ENCODE measurements around the gene APC2. TPM values are rescaled to one million over a fixed set of nuclear protein-coding genes. Genes with fewer than 3 reads are reported as not detected.

APC2 gene
- under 1 TPM; 0.07 to 0.29 TPM for total RNA-seq

GRCh38 chr19:1449467-1450442 lies at the start of gene APC2:
Gene APC2, plus strand, starts transcription at chr19:1450121. Its CDS starts 2,881 bp downstream, at chr19:1453002.
- DNase-seq: peak; percentile 39
- no peak for ATAC-seq
- peaks cover 61% of the 10 kb centered on the region for H3K27me3 Mint-ChIP-seq
- TF ChIP-seq CTCF (IDR thresholded peaks at IDR 0.05): no peak
- H3K4me1 Mint-ChIP-seq (ENCODE audit: low read depth): peaks cover 13% of the 10 kb centered on the region
- H3K36me3 Mint-ChIP-seq (ENCODE audit: low read depth): no peaks in the 10 kb centered on the region
- H3K4me3 Mint-ChIP-seq: no peak within 1 kb of the TSS
- no peak within 1 kb of the TSS for H3K27ac Mint-ChIP-seq
- CTCF ChIA-PET: interaction anchor here (1.2 kb wide), 1 partner anchor 26 kb away, joined by 3 read pairs; no protein-coding TSS in a partner anchor
- POLR2A ChIA-PET: interaction anchor here (0.8 to 1.5 kb wide), 3 partner anchors 9 to 22 kb away, joined by 3 to 5 read pairs (median 4); no protein-coding TSS in a partner anchor
- no peaks in the 10 kb centered on the region for H3K9me3 Mint-ChIP-seq
- intact Hi-C loops (cut with micrococcal nuclease): no loop called here

GRCh38 chr19:1400281-1401137 lies 49.4 kb upstream of the APC2 start:
- ChIA-PET POLR2A (no interaction called here), CTCF (no interaction called here)
- H3K4me1 Mint-ChIP-seq (ENCODE audit: low read depth): peaks cover 20% of the 10 kb centered on the region
- no peaks in the 10 kb centered on the region for H3K36me3 Mint-ChIP-seq (ENCODE audit: low read depth)
- ATAC-seq (peak; percentile 21), DNase-seq (no peak)
- H3K27ac Mint-ChIP-seq: no peak overlapping the region
- H3K9me3 Mint-ChIP-seq: no peaks in the 10 kb centered on the region
- intact Hi-C loops (cut with micrococcal nuclease): loop anchor here (2.0 kb wide), 1 partner anchor 16 kb away; no protein-coding TSS in a partner anchor
- H3K4me3 Mint-ChIP-seq: peak overlapping the region; percentile 72
- no peak for TF ChIP-seq CTCF (IDR thresholded peaks at IDR 0.05)
- H3K27me3 Mint-ChIP-seq: peaks cover 5% of the 10 kb centered on the region

- Mint-ChIP-seq H3K27ac (no peak within 1 kb of the TSS), H3K36me3 (ENCODE audit: low read depth) (no peaks in the 10 kb centered on the region), H3K4me1 (ENCODE audit: low read depth) (peaks cover 16% of the 10 kb centered on the region), H3K27me3 (peaks cover 5% of the 10 kb centered on the region), H3K9me3 (no peaks in the 10 kb centered on the region), H3K4me3 (peak within 1 kb of the TSS; percentile 72)
- peak; percentile 64 for TF ChIP-seq CTCF (IDR thresholded peaks at IDR 0.05)
- intact Hi-C loops (cut with micrococcal nuclease): loop anchor here (2.0 kb wide), 1 partner anchor 17 kb away; no protein-coding TSS in a partner anchor
- ChIA-PET CTCF (no interaction called here), POLR2A (no interaction called here)
- peak; percentile 59 for DNase-seq
- peak; percentile 77 for ATAC-seq
Observed at GRCh38 chr19:1401138-1401888, 48.6 kb upstream of the APC2 start, which contains the start of gene GAMT. Gene GAMT, minus strand, starts transcription at chr19:1401542. Its CDS starts 66 bp downstream, at chr19:1401476.

- intact Hi-C loops (cut with micrococcal nuclease): loop anchor here (2.0 kb wide), 1 partner anchor 17 kb away; no protein-coding TSS in a partner anchor
- POLR2A ChIA-PET: interaction anchor here (1.3 kb wide), 1 partner anchor 14 kb away, joined by 3 read pairs; no protein-coding TSS in a partner anchor
- H3K36me3 Mint-ChIP-seq (ENCODE audit: low read depth): no peaks in the 10 kb centered on the region
- CTCF ChIA-PET: no interaction called here
- no peak for TF ChIP-seq CTCF (IDR thresholded peaks at IDR 0.05)
- ATAC-seq: no peak
- H3K27me3 Mint-ChIP-seq: peaks cover 5% of the 10 kb centered on the region
- peaks cover 18% of the 10 kb centered on the region for H3K4me1 Mint-ChIP-seq (ENCODE audit: low read depth)
- H3K4me3 Mint-ChIP-seq: peak overlapping the region; percentile 60
- no peak overlapping the region for H3K27ac Mint-ChIP-seq
- no peak for DNase-seq
- H3K9me3 Mint-ChIP-seq: no peaks in the 10 kb centered on the region
Observed at GRCh38 chr19:1401889-1402217, 48.1 kb upstream of the APC2 start.

Measured in activated CD8-positive, alpha-beta T cell treated with anti-CD3 and anti-CD28 coated beads for 36 hours (primary cell).